Stimulated activated CD8-positive, alpha-beta memory T cell treated with anti-CD3 and anti-CD28 coated beads, Interleukin-12 subunit alpha, Interleukin-12 subunit beta, amount 100 ng/mL, for 24 hours (primary cell): Measurements from ENCODE around the gene TCTN3.
"Not testable (repeated sequence)": the region's sequence is repeated elsewhere in the genome, so short reads cannot be mapped to it uniquely, and the experiment has no call there.

ENCODE experiments used
- DNase-seq: peaks from one replicate; pipeline ENCODE4 v3.0.0-alpha.2; 2020; ENCODE audit errors: extremely low read depth

Gene TCTN3, protein sequence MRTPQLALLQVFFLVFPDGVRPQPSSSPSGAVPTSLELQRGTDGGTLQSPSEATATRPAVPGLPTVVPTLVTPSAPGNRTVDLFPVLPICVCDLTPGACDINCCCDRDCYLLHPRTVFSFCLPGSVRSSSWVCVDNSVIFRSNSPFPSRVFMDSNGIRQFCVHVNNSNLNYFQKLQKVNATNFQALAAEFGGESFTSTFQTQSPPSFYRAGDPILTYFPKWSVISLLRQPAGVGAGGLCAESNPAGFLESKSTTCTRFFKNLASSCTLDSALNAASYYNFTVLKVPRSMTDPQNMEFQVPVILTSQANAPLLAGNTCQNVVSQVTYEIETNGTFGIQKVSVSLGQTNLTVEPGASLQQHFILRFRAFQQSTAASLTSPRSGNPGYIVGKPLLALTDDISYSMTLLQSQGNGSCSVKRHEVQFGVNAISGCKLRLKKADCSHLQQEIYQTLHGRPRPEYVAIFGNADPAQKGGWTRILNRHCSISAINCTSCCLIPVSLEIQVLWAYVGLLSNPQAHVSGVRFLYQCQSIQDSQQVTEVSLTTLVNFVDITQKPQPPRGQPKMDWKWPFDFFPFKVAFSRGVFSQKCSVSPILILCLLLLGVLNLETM

DNA sequence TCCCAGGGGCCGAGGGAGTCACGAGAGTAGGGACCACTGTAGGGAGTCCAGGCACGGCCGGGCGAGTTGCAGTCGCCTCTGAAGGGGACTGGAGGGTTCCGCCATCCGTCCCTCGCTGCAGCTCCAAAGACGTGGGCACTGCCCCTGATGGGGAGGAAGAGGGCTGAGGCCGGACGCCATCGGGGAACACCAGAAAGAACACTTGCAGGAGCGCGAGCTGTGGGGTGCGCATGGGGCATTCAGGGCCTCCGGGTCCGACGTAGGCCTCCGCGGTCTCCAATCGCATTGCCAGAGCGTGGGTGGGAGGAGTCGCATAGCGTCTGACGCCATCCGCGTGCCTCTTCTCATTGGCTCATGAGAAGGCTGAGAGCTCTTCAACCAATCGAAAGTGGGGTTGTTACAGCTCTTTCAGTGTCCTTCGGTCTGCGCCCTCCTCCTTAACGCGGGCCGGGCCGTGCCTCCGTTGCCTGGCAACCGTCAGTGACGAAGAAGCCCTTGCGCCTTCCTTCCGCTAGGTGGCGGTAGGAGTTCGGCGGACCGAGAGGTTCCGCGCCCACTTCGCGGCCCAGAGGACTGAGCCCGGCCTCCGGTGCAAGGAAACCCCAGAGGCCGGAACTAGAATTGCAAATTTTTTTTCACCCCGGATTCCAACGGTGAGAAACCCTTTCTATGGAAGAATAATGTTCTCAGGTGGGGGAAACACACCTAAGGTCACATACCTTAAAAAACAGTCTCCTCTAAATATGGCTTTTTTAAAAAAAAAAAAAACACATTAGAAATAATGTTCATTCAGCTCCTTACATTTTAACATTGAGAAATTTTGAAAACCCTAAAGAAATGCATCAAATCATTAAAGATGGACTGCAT, at the start of gene TCTN3:
Gene TCTN3, minus strand, starts transcription at position 260 of the 867 bp plus-strand sequence. Its CDS starts 28 bp downstream, at position 232.
- peak; percentile 92 for DNase-seq

DNA sequence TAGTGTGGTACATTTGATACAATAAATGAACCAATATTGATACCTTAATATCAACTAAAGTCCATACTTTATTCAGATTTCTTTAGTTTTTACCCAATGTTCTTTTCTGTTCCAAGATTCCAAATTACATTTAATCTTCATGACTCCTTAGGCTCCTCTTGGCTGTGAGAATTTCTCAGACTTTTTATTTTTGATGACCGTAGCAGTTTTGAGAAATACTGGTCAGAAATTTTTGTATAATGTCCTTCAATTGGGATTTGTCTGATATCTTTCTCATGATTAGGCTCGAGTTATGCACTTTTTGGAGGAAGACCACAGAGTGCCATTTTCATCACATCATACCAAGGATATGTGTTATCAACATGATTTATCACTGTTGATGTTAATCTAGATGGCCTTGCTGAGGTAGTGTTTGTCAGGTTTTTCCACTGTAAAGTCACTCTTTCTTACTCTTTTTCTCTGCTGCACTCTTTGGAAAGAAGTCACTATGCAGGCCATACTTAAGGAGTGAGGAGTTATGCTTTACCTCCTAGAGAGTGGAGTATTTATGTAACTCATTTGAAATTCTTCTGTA, 49.3 kb upstream of the TCTN3 start:
- no peak for DNase-seq

DNA sequence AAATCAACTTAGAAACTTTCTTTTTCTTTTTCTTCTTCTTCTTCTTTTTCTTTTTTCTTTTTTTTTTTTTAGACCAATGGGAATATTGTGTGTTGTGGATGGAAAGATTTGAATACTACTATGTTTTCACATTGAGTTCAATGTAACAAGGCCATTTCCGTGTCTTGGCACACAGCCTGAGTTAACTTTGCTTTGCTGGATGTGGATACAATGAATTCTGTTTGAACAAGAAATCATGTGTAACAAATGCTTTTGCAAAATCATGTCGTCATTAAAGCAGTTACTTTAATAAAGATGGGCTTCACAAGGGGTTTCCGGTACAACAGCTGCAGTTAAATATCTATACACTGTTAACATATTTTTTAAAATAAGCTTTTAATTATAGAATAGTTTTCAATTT, 48.8 kb upstream of the TCTN3 start:
- DNase-seq, result no peak

DNA sequence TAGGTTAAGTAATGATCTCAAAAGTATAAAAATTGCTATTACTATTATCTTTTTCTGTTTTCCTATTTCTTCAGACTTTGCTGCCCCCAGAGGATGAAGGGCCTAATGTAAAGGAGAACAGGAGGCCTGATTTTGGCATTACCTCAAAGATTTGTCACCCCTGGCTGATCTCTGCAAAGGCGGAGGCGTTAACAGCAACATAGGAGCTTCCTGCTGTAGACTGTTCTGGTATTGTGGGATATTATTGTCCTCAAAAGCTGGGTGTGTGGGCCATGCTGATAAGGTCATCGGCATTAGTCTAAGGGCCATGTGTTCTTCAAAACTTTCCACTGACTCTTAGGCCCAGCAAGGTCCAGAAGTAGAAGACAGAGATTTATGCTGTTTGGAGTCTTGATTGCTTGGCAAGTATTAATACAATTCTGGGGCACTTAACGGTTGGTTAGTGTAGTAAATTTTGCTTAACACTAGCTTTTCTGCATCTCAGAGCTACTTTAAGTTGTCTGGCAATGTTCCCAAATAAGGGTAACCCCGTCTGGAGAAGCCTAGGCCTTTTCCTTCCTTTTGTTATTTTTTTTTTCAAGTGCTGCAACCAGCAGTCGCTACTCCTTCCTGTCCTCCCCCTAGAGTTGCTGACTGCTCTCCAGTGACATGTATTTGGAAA, 48.2 kb upstream of the TCTN3 start:
- no peak for DNase-seq

DNA sequence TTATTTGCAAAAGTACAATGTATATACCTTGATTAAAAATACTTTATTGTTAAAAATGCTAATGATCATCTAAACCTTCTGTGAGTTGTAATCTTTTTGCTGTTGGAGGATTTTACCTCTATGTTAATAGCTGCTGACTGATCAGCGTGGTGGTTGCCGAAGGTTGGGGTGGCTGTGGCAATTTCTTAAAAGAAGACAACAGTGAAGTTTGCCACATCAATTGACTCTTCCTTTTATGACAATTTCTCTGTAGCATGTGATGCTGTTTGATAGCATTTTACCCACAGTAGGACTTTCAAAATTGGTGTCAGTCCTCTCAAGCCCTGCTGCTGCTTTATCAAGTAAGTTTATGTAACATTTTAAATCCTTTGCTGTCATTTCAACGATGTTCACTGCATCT, 45.3 kb upstream of the TCTN3 start:
- no peak for DNase-seq

DNA sequence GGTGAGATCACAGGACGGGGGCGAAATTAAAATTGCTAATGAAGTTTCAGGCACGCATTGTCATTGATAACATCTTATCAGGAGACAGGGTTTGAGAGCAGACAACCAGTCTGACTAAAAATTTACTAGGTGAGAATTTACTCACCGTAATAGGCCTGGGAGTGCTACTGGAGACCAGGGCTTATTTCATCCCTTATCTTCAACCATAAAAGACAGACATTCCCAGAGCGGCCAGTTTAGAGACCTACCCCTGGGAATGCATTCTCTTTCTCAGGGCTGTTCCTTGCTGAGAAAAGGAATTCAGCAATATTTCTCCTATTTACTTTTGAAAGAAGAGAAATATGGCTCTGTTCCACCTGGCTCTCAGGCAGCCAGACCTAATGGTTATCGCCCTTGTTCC, 39.2 kb upstream of the TCTN3 start:
- not testable (repeated sequence) for DNase-seq

DNA sequence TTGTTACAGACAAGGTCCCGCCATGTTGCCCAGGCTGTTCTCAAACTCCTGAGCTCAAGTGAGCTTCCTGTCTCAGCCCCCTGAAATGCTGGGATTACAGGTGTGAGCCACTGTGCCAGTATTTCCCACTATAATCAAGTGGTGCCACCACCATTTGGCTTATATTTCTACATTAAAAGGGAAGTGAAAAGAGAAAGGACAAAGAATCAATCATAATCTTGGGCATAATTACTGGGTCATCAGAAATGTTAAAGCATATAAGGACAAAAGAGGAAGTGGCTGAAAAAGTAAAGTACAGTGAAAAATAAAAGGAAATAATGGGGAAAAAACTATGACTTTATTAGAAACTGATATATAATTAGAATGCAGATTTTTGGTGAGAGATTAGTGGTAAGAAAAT, 36.5 kb upstream of the TCTN3 start:
- DNase-seq, result no peak

DNA sequence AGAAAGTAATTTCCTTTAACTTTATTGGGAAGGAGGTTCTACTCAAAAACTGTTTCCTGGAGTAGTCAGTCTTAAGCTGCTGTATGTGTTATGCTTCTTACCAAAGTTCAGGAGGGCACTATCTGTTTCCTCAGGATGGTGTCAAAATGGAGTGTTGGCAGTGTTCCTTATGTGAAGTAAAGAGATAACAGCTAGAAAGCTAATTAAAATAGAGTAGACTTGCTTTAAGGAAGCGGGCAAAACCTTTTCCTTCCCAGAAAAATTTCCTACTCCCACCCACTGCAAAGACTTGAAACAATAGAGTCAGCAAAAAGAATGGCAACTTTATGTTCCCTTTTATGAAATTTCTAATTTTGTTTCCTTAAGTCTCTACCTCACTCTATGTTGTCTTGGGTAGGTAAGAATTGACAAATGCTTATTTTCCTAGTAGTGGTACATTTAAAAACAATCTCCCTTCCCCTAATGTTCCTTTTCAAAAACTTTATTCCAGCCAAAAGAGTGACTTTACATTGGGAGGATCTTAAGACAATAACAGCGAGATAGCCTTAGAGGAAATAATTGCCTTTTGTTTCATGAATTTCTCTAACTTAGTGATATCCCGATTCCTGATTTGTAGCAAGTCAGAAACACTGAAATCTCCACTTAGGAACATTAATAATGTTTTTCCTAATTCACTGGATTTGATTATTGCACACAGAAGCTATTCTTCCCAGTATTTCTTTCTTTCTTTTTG, 35.8 kb upstream of the TCTN3 start:
- DNase-seq, result no peak

DNA sequence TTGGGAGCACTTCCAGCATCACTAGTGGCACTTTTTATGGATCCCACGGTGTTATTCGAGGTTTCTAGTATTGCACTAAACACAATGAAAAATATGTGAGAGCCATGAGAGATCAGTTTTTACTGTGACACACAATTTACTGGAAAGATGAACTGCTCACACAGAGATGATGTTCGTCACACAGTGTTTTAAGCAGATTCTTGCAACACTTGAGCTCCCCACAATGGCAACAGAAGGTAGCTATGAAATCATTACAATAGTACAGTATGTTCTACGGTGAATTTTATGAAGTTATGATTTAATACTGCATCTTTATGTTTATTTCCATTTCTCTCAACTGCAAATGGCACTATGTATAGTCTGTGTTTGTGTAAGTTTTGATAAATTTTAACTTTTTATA, 34.8 kb upstream of the TCTN3 start:
- no peak for DNase-seq

DNA sequence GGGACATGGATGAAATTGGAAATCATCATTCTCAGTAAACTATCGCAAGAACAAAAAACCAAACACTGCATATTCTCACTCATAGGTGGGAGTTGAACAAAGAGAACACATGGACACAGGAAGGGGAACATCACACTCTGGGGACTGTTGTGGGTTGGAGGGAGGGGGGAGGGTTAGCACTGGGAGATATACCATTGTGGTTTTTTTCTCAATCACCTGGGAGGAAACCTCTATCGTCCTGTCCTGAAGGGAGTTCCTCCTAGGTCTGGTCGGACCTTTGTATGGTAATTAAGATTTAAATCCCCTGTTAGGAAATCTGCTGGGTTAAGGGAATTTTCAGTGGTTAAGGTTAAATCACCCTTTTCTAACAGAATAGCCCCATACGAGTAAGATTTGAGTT, 28.8 kb upstream of the TCTN3 start:
- not testable (repeated sequence) for DNase-seq

DNA sequence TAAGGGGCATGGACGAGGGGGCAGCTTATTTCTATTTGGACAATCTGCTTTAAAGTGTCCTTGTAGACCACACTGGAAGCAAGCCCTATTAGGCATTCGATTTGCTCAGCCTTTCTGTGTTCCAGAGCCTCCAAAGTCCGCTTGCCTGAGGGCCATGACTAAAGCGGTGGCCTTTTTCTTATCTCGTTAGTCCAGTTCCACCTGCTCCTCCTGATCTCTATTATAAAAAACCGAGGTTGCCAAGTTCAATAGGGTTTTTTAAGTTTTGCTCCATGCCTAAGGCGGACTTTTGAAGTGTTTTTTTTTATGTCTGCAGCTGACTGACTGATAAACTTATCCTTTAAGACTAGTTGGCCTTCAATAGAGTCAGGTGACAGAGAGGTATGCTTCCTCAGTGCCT, 27.0 kb upstream of the TCTN3 start:
- not testable (repeated sequence) for DNase-seq

DNA sequence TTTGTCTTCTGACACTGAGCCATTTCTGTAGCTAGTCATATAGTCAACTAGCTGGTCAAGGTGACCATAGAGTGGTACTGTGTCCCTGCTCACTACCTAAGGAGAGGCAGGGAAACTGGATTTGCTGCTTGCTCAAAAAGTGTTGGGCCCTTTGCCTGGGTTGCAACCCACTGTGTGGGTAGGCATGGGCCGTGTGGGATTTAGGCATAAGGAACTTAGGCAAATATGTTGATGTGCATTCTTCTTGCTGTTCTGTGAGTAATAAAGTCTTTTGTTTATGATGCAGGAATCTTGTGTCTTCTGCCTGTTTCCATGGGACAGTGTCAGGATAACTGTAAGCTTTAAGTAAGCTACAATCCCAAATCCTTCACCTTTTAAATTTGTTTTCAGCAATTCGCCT, 23.1 kb upstream of the TCTN3 start:
- no peak for DNase-seq

DNA sequence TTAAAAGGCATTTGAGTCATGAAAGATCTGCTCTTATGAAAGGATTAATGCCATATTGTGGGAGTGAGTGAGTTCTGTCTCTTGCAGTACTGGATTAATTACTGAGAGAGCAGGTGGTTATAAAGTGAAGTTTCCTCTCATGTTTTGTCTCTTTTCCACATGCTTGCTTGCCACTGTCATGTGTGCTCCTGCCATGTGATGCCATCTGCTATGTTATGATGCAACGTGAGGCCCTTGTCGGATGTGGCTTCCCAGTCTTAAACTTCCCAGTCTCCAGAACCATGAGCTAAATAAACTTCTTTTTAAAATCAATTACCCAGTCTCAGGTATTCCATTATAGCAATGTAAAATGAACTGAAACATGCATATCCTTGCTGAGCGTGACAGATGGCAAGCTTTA, 22.7 kb upstream of the TCTN3 start:
- no peak for DNase-seq

DNA sequence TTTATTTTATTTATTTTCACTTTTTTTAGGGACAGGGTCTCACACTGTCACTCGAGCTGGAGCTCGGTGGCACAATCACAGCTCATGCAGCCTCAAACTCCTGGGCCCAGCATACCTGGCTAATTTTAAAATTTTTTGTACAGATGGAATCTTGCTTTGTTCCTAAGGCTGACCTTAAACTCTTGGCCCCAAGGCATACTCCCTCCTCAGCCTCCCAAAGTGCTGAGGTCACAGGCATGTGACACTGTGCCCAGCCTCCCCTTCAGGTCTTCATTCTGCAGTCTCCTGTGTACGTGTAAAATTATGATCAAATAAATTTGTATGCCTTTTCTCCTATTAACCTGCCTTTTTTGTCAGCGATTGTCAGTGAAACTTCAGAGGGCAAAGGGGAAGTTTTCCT, 17.8 kb upstream of the TCTN3 start:
- no peak for DNase-seq

DNA sequence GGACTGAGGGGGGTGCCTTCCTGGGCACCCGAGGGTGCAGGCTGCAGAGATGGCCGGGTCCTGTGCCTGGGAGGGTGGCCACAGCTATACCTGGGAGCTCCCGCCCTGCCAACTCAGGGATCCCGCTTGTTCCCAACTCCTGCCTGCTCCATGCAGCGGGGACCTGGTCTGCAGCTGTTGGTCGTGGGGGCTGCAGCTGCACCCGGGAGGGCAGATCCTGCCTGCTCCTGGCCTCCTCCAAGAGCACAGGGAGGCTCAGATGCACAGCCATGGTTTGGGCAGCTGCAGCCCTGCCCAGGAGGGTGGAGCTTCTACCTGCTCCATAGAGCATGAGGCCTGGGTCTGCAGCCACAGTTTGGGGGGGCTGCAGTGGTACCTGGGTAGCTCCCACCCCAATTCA, 13.3 kb upstream of the TCTN3 start:
- DNase-seq, result no peak

DNA sequence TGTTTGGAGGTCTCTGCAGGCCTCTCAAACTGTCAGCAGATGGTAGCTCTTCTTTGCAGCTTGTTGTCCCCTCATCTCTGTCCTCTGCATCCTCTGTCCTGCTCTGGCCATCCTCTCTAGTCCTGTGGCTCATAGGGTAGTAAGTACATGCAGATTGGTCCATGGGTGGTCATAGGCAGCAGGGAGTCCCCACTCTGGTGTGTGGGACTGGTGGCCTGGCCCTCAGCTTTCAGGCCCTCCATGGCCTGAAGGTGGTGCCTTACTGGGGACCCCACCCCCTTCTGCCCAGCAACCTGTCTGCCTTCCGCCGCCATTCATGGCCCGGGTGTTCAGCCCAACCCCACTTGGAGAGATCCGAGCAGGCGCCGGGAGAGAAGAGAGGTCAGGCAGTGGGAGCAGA, 12.8 kb upstream of the TCTN3 start:
- no peak for DNase-seq

DNA sequence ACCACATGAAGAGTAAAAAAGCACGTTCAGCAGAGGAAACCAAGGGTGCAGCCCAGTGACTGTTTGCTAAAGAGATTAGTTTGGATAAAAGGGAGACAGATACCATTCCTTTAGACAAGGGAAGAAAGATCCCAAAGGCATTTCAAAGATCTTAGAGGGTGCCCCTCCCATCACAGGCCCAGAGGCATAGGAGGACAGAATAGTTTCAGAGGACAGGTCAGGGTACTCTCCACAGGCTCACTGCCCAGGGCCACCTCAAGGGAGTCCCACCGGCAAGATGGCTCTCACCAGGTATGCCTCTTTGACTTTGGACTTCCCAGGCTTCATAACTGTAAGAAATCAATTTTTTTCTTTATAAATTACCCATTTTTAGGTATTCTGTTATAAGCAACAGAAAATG, 4.7 kb upstream of the TCTN3 start:
- no peak for DNase-seq

DNA sequence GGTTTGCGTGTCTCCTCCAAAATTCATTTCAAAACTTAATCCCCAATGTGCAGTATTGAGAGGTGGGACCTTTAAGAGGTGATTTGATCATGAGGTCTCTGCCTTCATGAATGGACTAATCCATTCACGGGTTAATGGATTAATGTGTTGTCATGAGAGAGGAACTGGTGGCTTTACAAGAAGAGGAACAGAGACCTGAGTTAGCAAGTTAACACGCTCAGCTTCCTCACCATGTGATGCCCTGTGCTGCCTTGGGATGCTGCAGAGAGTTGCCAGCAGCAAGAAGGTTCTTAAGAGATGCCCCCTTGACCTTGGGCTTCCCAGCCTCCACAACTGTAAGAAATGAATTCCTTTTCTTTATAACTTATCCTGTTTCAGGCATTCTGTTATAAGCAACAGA, 3.7 kb upstream of the TCTN3 start:
- no peak for DNase-seq

DNA sequence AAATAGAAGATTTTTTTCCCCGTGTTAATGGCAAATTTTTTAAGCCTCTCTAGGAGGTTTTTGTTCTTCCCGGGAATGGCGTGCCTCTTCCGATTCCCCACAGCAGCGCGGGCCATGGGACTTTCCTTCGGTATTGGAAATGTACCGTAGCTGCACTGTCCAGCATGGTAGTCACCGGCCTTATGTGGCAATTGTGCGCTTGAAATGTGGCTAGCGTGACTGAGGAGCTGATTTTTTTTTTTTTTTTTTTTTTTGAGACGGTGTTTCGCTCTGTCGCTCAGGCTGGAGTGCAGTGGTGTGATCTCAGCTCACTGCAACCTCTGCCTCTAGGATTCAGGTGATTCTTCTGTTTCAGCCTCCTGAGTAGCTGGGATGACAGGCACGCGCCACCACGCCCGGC, 938 bp upstream of the TCTN3 start:
- DNase-seq, result no peak

DNA sequence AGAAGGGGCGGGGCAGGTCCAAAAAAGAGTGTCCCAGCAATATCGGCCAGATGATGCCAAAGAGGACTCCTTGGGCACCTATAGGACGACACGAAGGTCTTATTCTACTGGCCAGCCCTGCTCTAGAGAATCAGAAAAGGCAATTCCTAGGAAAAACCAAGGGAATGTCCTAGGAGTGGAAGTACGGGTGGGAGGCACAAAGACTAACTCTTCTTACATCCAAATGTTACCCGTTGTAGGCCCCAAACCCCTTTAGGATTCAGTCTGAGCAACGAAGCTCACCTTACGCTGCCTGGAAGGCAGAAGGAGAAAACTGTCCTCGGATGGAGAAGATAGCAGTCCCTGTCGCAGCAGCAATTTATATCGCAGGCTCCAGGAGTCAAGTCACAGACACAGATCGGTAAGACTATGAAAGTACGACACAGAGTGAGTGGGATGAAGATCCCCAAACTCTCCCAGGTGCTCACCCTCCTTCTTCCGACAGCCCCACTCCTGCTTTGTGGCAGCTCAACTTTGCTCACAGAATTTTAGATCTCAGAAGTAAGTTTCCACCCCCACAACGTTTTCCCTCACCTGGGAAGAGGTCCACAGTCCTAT, 558 bp downstream of the TCTN3 start:
- no peak for DNase-seq

DNA sequence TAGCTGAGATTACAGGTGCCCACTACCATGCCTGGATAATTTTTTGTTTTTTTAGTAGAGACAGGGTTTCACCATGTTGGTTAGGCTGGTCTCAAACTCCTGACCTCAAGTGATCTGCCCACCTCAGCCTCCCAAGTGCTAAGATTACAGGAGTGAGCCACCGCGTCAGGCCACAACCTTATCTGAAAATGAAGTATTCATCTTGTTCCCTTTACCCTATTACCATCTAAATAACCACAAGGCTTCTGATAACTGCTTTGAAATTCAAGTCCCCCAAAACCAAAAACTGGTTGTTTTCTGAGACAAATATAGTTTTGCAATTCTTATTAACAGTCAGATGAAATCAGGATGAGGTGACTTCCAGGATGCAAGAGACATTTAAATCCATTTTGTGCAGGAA, 2.4 kb downstream of the TCTN3 start:
- no peak for DNase-seq
